K562 (cell line): ENCODE results near the gene DBNDD1. TPM values are rescaled to one million over a fixed set of nuclear protein-coding genes. Genes with fewer than 3 reads are reported as not detected.

Source experiments
- ATAC-seq: fragments of 200-7000 bp; cut with Tn5 transposase; 3 replicates; pipeline ENCODE4 v1.9.1; 2020; ENCODE audit warnings: moderate library complexity
- BruUV-seq: library from RNA; stranded (reverse); fragments of 400-500 nt; replicated peaks from 2 replicates; lab custom pipeline; 2021; lab: Mats Ljungman, UMichigan
- CTCF ChIA-PET: fragments of 300-600 bp; formaldehyde crosslinking; extraction: SDS; loops from one replicate; lab custom pipeline; 2021; ENCODE audit warnings: low intra/inter-chr PET ratio; lab: Yijun Ruan, JAX
- POLR2A ChIA-PET: fragments of 300-600, 350-650 bp; sonication (Branson Sonifier 250); formaldehyde crosslinking; extraction: SDS; loops from one replicate; lab custom pipeline; 2021; ENCODE audit warnings: antibody characterized with exemption, inconsistent platforms; lab: Yijun Ruan, JAX
- DNase-seq, 4 experiments: peaks; one replicate each; pipeline versions ENCODE4 v3.0.0 to v3.0.0-alpha.2; 2011 to 2018; ENCODE audit warnings: low spot score in 3 of 4, mixed read lengths in 3 of 4; ENCODE audit errors: extremely low read depth in 1 of 4
- FAIRE-seq: peaks from 2 replicates; lab custom pipeline; 2011; peaks lifted over from hg19 to GRCh38; lab: Jason Lieb, UNC
- H2AFZ ChIP-seq: 2 replicates; pipeline ENCODE4 v1.6.0; 2011; ENCODE audit warnings: low read depth, low read length, control low read depth, inconsistent platforms
- H3K27ac ChIP-seq: fragments of 200-600 bp; 3 replicates; pipeline ENCODE4 v1.8.0; 2011; ENCODE audit warnings: low read depth, mild to moderate bottlenecking, control low read depth, inconsistent platforms, low read length, moderate library complexity, mixed read lengths; ENCODE audit errors: extremely low read depth
- H3K27me3 ChIP-seq, 2 experiments: fragments of 300-600 bp in 1 of 2; 2 replicates in 1 of 2; 3 replicates in 1 of 2; pipeline versions ENCODE4 v1.6.0 to v1.8.0; 2011; ENCODE audit warnings: inconsistent platforms in 2 of 2, low read length in 2 of 2, mild to moderate bottlenecking in 1 of 2, mixed read lengths in 1 of 2, moderate library complexity in 1 of 2; ENCODE audit not compliant: control insufficient read depth in 2 of 2, insufficient read depth in 2 of 2
- H3K36me3 ChIP-seq: fragments of 300-600 bp; 3 replicates; pipeline ENCODE4 v1.8.0; 2011; ENCODE audit warnings: mild to moderate bottlenecking, low read length, inconsistent platforms; ENCODE audit not compliant: control insufficient read depth, insufficient read depth
- H3K4me1 ChIP-seq, 2 experiments: fragments of 200-600 bp in 1 of 2; replicated peaks in 1 of 2; 2 replicates in 1 of 2; 3 replicates in 1 of 2; pipeline versions ENCODE4 v1.5.1 to v1.8.0; 2011; ENCODE audit warnings: inconsistent platforms in 2 of 2, low read length in 2 of 2, mild to moderate bottlenecking in 1 of 2, mixed read lengths in 1 of 2, moderate library complexity in 1 of 2; ENCODE audit not compliant: control insufficient read depth in 2 of 2, insufficient read depth in 2 of 2
- H3K4me2 ChIP-seq: 2 replicates; pipeline ENCODE4 v1.6.1; 2011; ENCODE audit warnings: low read length, control low read depth, inconsistent platforms, mixed read lengths; ENCODE audit not compliant: insufficient read depth
- H3K4me3 ChIP-seq: fragments of 200-600 bp; sonication (generic), shearing (Covaris generic); 2 replicates; pipeline ENCODE4 v1.5.1; 2016; ENCODE audit warnings: control low read depth, inconsistent platforms
- H3K79me2 ChIP-seq: fragments of 200-600 bp; 3 replicates; pipeline ENCODE4 v1.8.0; 2011; ENCODE audit warnings: low read length, inconsistent platforms; ENCODE audit not compliant: control insufficient read depth, insufficient read depth
- H3K9ac ChIP-seq, 2 experiments: 2 replicates each; pipeline versions ENCODE4 v1.6.0 to v1.6.1; 2011; ENCODE audit warnings: low read depth in 2 of 2, low read length in 2 of 2, control low read depth in 1 of 2, inconsistent platforms in 1 of 2, mild to moderate bottlenecking in 1 of 2, mixed read lengths in 1 of 2; ENCODE audit not compliant: insufficient read depth in 1 of 2
- H3K9me1 ChIP-seq: one replicate; pipeline ENCODE4 v1.6.0; 2011; ENCODE audit warnings: inconsistent platforms, mild to moderate bottlenecking, low read length, moderate library complexity; ENCODE audit not compliant: control insufficient read depth, insufficient read depth
- H3K9me3 ChIP-seq: replicated peaks from 2 replicates; pipeline ENCODE4 v1.5.1; 2011; ENCODE audit warnings: low read depth, low read length, inconsistent platforms; ENCODE audit not compliant: control insufficient read depth, insufficient read depth
- H4K20me1 ChIP-seq: replicated peaks from 2 replicates; pipeline ENCODE4 v1.6.1; 2011; ENCODE audit warnings: low read length, inconsistent platforms, mixed read lengths; ENCODE audit not compliant: control insufficient read depth, insufficient read depth
- DMBX1 ChIP-seq: fragments of 250-450 bp; sonication (Bioruptor Pico); IDR thresholded peaks from 2 replicates; pipeline ENCODE4 v1.8.0; 2022; ENCODE audit warnings: inconsistent platforms, mild to moderate bottlenecking, moderate library complexity, borderline replicate concordance
- ILF3 ChIP-seq: fragments of 450-650 bp; IDR thresholded peaks from 2 replicates; pipeline ENCODE4 v1.6.1; 2018; ENCODE audit warnings: antibody characterized with exemption, mild to moderate bottlenecking, moderate library complexity, borderline replicate concordance
- POLR2G ChIP-seq: fragments of 200-400 bp; formaldehyde crosslinking; IDR thresholded peaks from 2 replicates; pipeline ENCODE4 v1.6.1; 2017; ENCODE audit warnings: low read depth, mild to moderate bottlenecking, antibody characterized with exemption, low read length, moderate library complexity
- WGBS: fragments of 100-300 bp; shearing (Covaris generic); methylation state at CpG from one replicate; pipeline ENCODE4 v1.1.6; 2016; ENCODE audit warnings: low coverage, mixed read lengths; ENCODE audit not compliant: insufficient coverage; ENCODE audit errors: missing lambda C conversion rate; 5-methylcytosine and 5-hydroxymethylcytosine counted together
- in situ Hi-C: fragments of 300-500 bp; cut with MboI; formaldehyde crosslinking; loops from 4 replicates; pipeline ENCODE4 v1.15.0; 2018; ENCODE audit warnings: inconsistent platforms, mixed read lengths
- intact Hi-C: fragments of 100-400 bp; cut with micrococcal nuclease; formaldehyde crosslinking; loops from 2 replicates; pipeline ENCODE4 v1.14.2; 2022
- polyA plus RNA-seq, 8 experiments: library from polyadenylated mRNA; depleted of rRNA in 4 of 8; stranded (reverse) in 5 of 8; unstranded in 3 of 8; fragments of >200 nt; fragmentation: Nextera tagmentation in 2 of 8; fragmentation: Illumina TruSeq in 1 of 8; extraction: Ambion mirVana in 2 of 8; extraction: Trizol in 1 of 8; gene quantifications; 2 replicates each; pipeline versions ENCODE4 v1.2.1 to v1.2.3, GENCODE V29; 2011 to 2014; ENCODE audit warnings: inconsistent platforms in 1 of 8, missing spikeins in 1 of 8
- total RNA-seq, 7 experiments: library from RNA; depleted of rRNA in 6 of 7; stranded (reverse); fragments of >200 nt in 6 of 7; fragmentation: Illumina TruSeq in 2 of 7; extraction: Trizol in 2 of 7; gene quantifications; 2 replicates each; pipeline versions ENCODE4 v1.2.1 to v1.2.3, GENCODE V29; 2011 to 2021; ENCODE audit warnings: low replicate concordance in 1 of 7

DBNDD1 gene
- total and polyA plus RNA-seq, 9 of the 15 experiments (the other 6 are each of a cell fraction or from before 2014, with no cell fraction given): 0.55 to 13.0 (median 5.8) TPM

GRCh38 chr16:90043526-90043925 is 24.3 kb upstream of the DBNDD1 start:
- in situ Hi-C loops (no loop called here), intact Hi-C loops (no loop called here)
- TF ChIP-seq DMBX1 (CRISPR knock-in tag): no peak
- TF ChIP-seq POLR2G: 0 out of 2 replicates have a peak, but pooled peaks have one; percentile 23
- no TSS peak for BruUV-seq
- peaks cover 18 to 44% of the 10 kb centered on the region in 2 experiments; a peak in 3 of 5 replicates for H3K4me1 ChIP-seq
- no peaks in the 10 kb centered on the region for H3K9me1 ChIP-seq
- H3K27ac ChIP-seq: no peak overlapping the region
- H3K4me2 ChIP-seq: no peak overlapping the region
- ATAC-seq: no peak
- no peaks in the 10 kb centered on the region for H3K27me3 ChIP-seq
- FAIRE-seq: no peak
- H3K9me3 ChIP-seq: no peaks in the 10 kb centered on the region
- WGBS: 94% methylated on average over 17 of the region's 20 CpGs
- H4K20me1 ChIP-seq: no peaks in the 10 kb centered on the region
- ChIA-PET CTCF (no interaction called here), POLR2A (interaction anchor here (1.1 kb wide), 1 partner anchor 10 kb away, joined by 5 read pairs; no protein-coding TSS in a partner anchor)
- no peak overlapping the region for H3K4me3 ChIP-seq
- no peak overlapping the region; a peak in 1 of 4 replicates for H3K9ac ChIP-seq
- DNase-seq: peak in 1 of 4 experiments; percentile 1
- H3K36me3 ChIP-seq: peaks cover 40% of the 10 kb centered on the region; the same call in 2 of the 3 replicates
- H3K79me2 ChIP-seq: no peaks in the 10 kb centered on the region; the same call in 2 of the 3 replicates
- H2AFZ ChIP-seq: no peak overlapping the region

- Histone ChIP-seq H3K27ac (no peak overlapping the region), H3K4me3 (no peak overlapping the region), H4K20me1 (no peaks in the 10 kb centered on the region), H3K36me3 (peaks cover 45% of the 10 kb centered on the region; the same call in 2 of the 3 replicates), H2AFZ (no peak overlapping the region), H3K4me2 (no peak overlapping the region), H3K9ac (peak overlapping the region in 1 of 2 experiments; percentile 43; a peak in 1 of 4 replicates), H3K4me1 (peaks cover 13 to 39% of the 10 kb centered on the region in 2 experiments; a peak in 3 of 5 replicates), H3K27me3 (no peaks in the 10 kb centered on the region), H3K79me2 (no peaks in the 10 kb centered on the region; the same call in 2 of the 3 replicates), H3K9me1 (no peaks in the 10 kb centered on the region), H3K9me3 (no peaks in the 10 kb centered on the region)
- FAIRE-seq (no peak), DNase-seq (peak in 1 of 4 experiments; percentile 3), ATAC-seq (no peak)
- CTCF ChIA-PET: no interaction called here
- WGBS: 66% methylated on average over 19 of the region's 19 CpGs
- POLR2A ChIA-PET: interaction anchor here (1.1 kb wide), 1 partner anchor 9 kb away, joined by 5 read pairs; no protein-coding TSS in a partner anchor
- no TSS peak for BruUV-seq
- intact Hi-C loops: no loop called here
- TF ChIP-seq ILF3 (no peak), POLR2G (peak; percentile 41; the same call in 1 of the 2 replicates)
- in situ Hi-C loops: no loop called here
Observed at GRCh38 chr16:90042946-90043514, 23.8 kb upstream of the DBNDD1 start.
